BJ (cell line): ENCODE data around the gene BCAS3. TPM values are rescaled to one million over a fixed set of nuclear protein-coding genes. Genes with fewer than 3 reads are reported as not detected.

Experiments
- CTCF ChIA-PET: fragments of 350-600 bp; formaldehyde crosslinking; extraction: SDS; loops from one replicate; lab custom pipeline; 2021; ENCODE audit warnings: antibody characterized with exemption, inconsistent platforms; lab: Yijun Ruan, JAX
- POLR2A ChIA-PET: fragments of 300-600 bp; sonication (Branson Sonifier 250); formaldehyde crosslinking; extraction: SDS; loops from one replicate; lab custom pipeline; 2021; ENCODE audit warnings: antibody characterized with exemption; lab: Charles Lee
- DNase-seq: peaks from one replicate; pipeline ENCODE4 v3.0.0-alpha.2; 2011; ENCODE audit warnings: low read depth
- H3K27me3 ChIP-seq: 2 replicates; pipeline ENCODE4 v1.6.0; 2011; ENCODE audit warnings: low read length; ENCODE audit not compliant: control insufficient read depth, insufficient read depth
- H3K36me3 ChIP-seq: 2 replicates; pipeline ENCODE4 v1.5.1; 2011; ENCODE audit warnings: low read length; ENCODE audit not compliant: control insufficient read depth, insufficient read depth
- H3K4me3 ChIP-seq: 2 replicates; pipeline ENCODE4 v1.5.1; 2011; ENCODE audit warnings: low read depth, mild to moderate bottlenecking, control low read depth, low read length
- CTCF ChIP-seq: IDR thresholded peaks from 2 replicates; pipeline ENCODE4 v1.5.1; 2011; ENCODE audit warnings: low read depth, mild to moderate bottlenecking, control low read depth, inconsistent platforms, low read length, moderate library complexity; ENCODE audit not compliant: insufficient read depth
- polyA plus RNA-seq: library from polyadenylated mRNA; depleted of rRNA; stranded (reverse); fragments of >200 nt; gene quantifications from 2 replicates; pipeline ENCODE4 v1.2.3, GENCODE V29; 2011

Gene BCAS3
- polyA plus RNA-seq, 1 experiment = 19.5 TPM

GRCh38 chr17:60712675-60713074 lies 35.0 kb downstream of the BCAS3 start:
- Histone ChIP-seq H3K27me3 (no peaks in the 10 kb centered on the region), H3K36me3 (no peaks in the 10 kb centered on the region), H3K4me3 (no peak overlapping the region)
- TF ChIP-seq CTCF = no peak
- DNase-seq = no peak
- ChIA-PET CTCF (interaction anchor here (1.7 kb wide), 1 partner anchor 9 kb away, joined by 9 read pairs; no protein-coding TSS in a partner anchor), POLR2A (no interaction called here)

- no peaks in the 10 kb centered on the region for H3K27me3 ChIP-seq
- no peak for DNase-seq
- no peaks in the 10 kb centered on the region for H3K36me3 ChIP-seq
- POLR2A ChIA-PET = no interaction called here
- no peak for TF ChIP-seq CTCF
- H3K4me3 ChIP-seq = no peak overlapping the region
- CTCF ChIA-PET = no interaction called here
Measured at GRCh38 chr17:60713608-60714007, 36.0 kb downstream of the BCAS3 start.

- POLR2A ChIA-PET = interaction anchor here (0.6 kb wide), 1 partner anchor 486 kb away, joined by 9 read pairs; no protein-coding TSS in a partner anchor
- no peaks in the 10 kb centered on the region for H3K27me3 ChIP-seq
- TF ChIP-seq CTCF = no peak
- H3K4me3 ChIP-seq = no peak overlapping the region
- CTCF ChIA-PET = interaction anchor here (1.0 kb wide), 1 partner anchor 255 kb away, joined by 3 read pairs; no protein-coding TSS in a partner anchor
- no peaks in the 10 kb centered on the region for H3K36me3 ChIP-seq
- no peak for DNase-seq
Measured at GRCh38 chr17:60716766-60717165, 39.1 kb downstream of the BCAS3 start.

- ChIA-PET POLR2A (no interaction called here), CTCF (interaction anchor here (0.6 to 1.7 kb wide), 4 partner anchors 15 to 695 kb away, joined by 3 to 6 read pairs (median 4); no protein-coding TSS in a partner anchor)
- DNase-seq = no peak
- Histone ChIP-seq H3K27me3 (no peaks in the 10 kb centered on the region), H3K4me3 (no peak overlapping the region), H3K36me3 (no peaks in the 10 kb centered on the region)
- no peak for TF ChIP-seq CTCF
Measured at GRCh38 chr17:60717814-60718213, 40.2 kb downstream of the BCAS3 start.

GRCh38 chr17:60720763-60721531 lies 43.3 kb downstream of the BCAS3 start:
- Histone ChIP-seq H3K36me3 (no peaks in the 10 kb centered on the region), H3K4me3 (no peak overlapping the region), H3K27me3 (no peaks in the 10 kb centered on the region)
- ChIA-PET POLR2A (no interaction called here), CTCF (interaction anchor here (0.5 to 2.1 kb wide), 29 partner anchors 9 to 1763 kb away, joined by 3 to 15 read pairs (median 4); no protein-coding TSS in a partner anchor)
- DNase-seq = no peak
- TF ChIP-seq CTCF = peak; percentile 87
